C4-2B (cell line): Measurements from ENCODE around the gene RAMP3.
"Not testable (repeated sequence)": the region's sequence is repeated elsewhere in the genome, so short reads cannot be mapped to it uniquely, and the experiment has no call there.

ENCODE experiments used
- ZFX ChIP-seq: fragments of 450-650 bp; IDR thresholded peaks from 2 replicates; pipeline ENCODE4 v1.6.1; 2017
- TF ChIP-seq, protein P1 (sequence below): fragments of 450-650 bp; conservative IDR thresholded peaks from 2 replicates; pipeline ENCODE4 v1.5.1; 2017; ENCODE audit warnings: mild to moderate bottlenecking

DNA sequence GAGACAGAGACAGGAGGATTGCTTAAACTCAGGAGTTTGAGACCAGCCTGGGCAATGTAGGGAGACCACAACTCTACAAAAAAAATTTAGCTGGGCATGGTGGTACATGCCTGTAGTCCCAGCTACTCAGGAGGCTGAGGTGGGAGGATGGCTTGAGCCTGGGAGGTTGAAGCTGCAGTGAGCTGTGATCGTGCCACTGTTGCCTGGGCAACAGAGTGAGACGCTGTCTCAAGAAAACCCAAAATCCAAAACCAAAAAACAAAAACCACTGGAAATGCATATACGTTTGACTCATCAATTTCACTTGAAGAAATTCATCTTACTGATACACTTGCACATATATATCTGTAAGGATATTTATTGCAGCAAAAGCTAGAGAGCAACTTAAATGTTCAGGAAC, 52.3 kb downstream of the RAMP3 start:
- TF ChIP-seq, protein P1, sequence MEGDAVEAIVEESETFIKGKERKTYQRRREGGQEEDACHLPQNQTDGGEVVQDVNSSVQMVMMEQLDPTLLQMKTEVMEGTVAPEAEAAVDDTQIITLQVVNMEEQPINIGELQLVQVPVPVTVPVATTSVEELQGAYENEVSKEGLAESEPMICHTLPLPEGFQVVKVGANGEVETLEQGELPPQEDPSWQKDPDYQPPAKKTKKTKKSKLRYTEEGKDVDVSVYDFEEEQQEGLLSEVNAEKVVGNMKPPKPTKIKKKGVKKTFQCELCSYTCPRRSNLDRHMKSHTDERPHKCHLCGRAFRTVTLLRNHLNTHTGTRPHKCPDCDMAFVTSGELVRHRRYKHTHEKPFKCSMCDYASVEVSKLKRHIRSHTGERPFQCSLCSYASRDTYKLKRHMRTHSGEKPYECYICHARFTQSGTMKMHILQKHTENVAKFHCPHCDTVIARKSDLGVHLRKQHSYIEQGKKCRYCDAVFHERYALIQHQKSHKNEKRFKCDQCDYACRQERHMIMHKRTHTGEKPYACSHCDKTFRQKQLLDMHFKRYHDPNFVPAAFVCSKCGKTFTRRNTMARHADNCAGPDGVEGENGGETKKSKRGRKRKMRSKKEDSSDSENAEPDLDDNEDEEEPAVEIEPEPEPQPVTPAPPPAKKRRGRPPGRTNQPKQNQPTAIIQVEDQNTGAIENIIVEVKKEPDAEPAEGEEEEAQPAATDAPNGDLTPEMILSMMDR: not testable (repeated sequence)
- TF ChIP-seq ZFX: not testable (repeated sequence)
